Fibroblast of villous mesenchyme (primary cell): Measurements from ENCODE around the gene CPSF4. TPM values are rescaled to one million over a fixed set of nuclear protein-coding genes. Genes with fewer than 3 reads are reported as not detected.

ENCODE experiments used
- DNase-seq: peaks from one replicate; pipeline ENCODE4 v3.0.0-alpha.2; 2010; ENCODE audit warnings: low read depth
- H3K4me3 ChIP-seq: 2 replicates; pipeline ENCODE4 v1.5.1; 2011; ENCODE audit warnings: low read depth, mild to moderate bottlenecking, low read length
- CTCF ChIP-seq: IDR thresholded peaks from 2 replicates; pipeline ENCODE4 v1.5.1; 2012; ENCODE audit warnings: low read depth, mild to moderate bottlenecking, low read length; ENCODE audit not compliant: insufficient read depth
- total RNA-seq: library from RNA; depleted of rRNA; stranded (reverse); fragments of >200 nt; gene quantifications from 2 replicates; pipeline ENCODE4 v1.2.3, GENCODE V29; 2012

Gene CPSF4
- total RNA-seq, 1 donor = 38.4 TPM

GRCh38 chr7:99402854-99403253 is 35.9 kb upstream of the CPSF4 start:
- no peak for TF ChIP-seq CTCF
- no peak for DNase-seq
- H3K4me3 ChIP-seq = no peak overlapping the region

GRCh38 chr7:99403764-99404163 is 35.0 kb upstream of the CPSF4 start:
- H3K4me3 ChIP-seq = no peak overlapping the region
- DNase-seq = no peak
- TF ChIP-seq CTCF = no peak

- peak; percentile 51 for DNase-seq
- no peak for TF ChIP-seq CTCF
- H3K4me3 ChIP-seq = no peak overlapping the region
Observed at GRCh38 chr7:99404235-99404976, 34.3 kb upstream of the CPSF4 start.

GRCh38 chr7:99404977-99405320 is 33.8 kb upstream of the CPSF4 start:
- H3K4me3 ChIP-seq = no peak overlapping the region
- DNase-seq = no peak
- TF ChIP-seq CTCF = no peak

- no peak for TF ChIP-seq CTCF
- peak overlapping the region; percentile 18 for H3K4me3 ChIP-seq
Observed at GRCh38 chr7:99406557-99406956, 32.2 kb upstream of the CPSF4 start.

GRCh38 chr7:99407872-99408378 is 30.8 kb upstream of the CPSF4 start:
- DNase-seq = peak; percentile 77
- H3K4me3 ChIP-seq = peak overlapping the region; percentile 96

More at GRCh38 chr7:99406557-99406956, 32.2 kb upstream of the CPSF4 start:
- no peak for DNase-seq

More at GRCh38 chr7:99407872-99408378, 30.8 kb upstream of the CPSF4 start:
- no peak for TF ChIP-seq CTCF
